Measurements from ENCODE around the gene PRSS50. TPM values are rescaled to one million over a fixed set of nuclear protein-coding genes. Genes with fewer than 3 reads are reported as not detected.

PRSS50 gene
- total and polyA plus RNA-seq, 2 donors (not counting 3 experiments of a cell fraction or from before 2014, with no cell fraction given): not detected

DNA sequence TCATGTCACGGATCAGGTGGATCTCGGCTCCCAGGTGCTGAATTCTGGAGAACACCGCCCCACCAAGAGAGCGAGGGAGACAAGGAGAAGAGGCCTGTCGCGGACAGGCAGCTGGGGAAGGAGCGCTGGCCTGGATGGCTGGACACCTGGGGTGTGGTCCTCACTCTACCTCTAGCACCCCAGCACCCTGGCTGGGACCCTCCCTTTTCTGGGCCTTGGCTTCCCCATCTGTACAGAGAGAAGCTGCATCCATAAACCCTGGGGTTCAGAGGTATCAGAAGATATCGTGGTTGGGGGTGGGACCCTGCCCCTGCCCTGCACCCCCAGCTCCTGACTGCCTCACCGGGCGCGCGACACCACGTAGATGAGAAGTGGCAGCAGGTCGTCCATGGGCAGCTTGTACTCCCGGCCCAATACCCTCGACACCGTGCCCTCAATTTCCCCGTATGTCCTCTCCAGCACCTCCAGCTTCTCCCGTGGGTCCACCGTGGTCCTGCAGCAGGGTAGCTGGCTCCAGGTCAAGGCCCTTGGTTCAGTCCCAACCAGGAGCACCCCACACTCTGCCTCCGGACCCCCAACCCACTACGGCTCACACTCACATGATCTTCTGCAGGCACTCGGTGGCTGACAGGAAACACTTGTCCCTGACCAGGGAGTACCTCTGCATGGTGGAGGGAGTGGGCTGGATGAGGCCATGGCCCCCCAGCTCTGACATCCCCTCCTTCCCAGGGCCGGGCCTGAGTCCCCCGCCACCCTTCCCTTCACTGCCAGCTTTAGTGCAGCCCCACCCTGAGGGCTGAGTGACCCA is 45.9 kb downstream of the PRSS50 start:
- no peaks in the 10 kb centered on the region for H3K9me1 ChIP-seq (replicated peaks; ENCODE audit: control insufficient read depth, extremely low read depth, insufficient read depth, low read length)
- H3K9me3 ChIP-seq (replicated peaks; ENCODE audit: control insufficient read depth, insufficient read depth, low read length): no peaks in the 10 kb centered on the region
- TF ChIP-seq POLR2A (IDR thresholded peaks at IDR 0.05; ENCODE audit: low read depth, low read length): no peak
- TF ChIP-seq FOS (IDR thresholded peaks at IDR 0.05; ENCODE audit: borderline replicate concordance, insufficient read depth, low read length): no peak
- no peak for TF ChIP-seq EZH2 (IDR thresholded peaks at IDR 0.05; ENCODE audit: borderline replicate concordance, low read depth, low read length, severe bottlenecking)
- TF ChIP-seq, protein P1, sequence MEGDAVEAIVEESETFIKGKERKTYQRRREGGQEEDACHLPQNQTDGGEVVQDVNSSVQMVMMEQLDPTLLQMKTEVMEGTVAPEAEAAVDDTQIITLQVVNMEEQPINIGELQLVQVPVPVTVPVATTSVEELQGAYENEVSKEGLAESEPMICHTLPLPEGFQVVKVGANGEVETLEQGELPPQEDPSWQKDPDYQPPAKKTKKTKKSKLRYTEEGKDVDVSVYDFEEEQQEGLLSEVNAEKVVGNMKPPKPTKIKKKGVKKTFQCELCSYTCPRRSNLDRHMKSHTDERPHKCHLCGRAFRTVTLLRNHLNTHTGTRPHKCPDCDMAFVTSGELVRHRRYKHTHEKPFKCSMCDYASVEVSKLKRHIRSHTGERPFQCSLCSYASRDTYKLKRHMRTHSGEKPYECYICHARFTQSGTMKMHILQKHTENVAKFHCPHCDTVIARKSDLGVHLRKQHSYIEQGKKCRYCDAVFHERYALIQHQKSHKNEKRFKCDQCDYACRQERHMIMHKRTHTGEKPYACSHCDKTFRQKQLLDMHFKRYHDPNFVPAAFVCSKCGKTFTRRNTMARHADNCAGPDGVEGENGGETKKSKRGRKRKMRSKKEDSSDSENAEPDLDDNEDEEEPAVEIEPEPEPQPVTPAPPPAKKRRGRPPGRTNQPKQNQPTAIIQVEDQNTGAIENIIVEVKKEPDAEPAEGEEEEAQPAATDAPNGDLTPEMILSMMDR (IDR thresholded peaks at IDR 0.05; ENCODE audit: extremely low read depth in 1 of 2, insufficient read depth in 1 of 2, low read depth in 1 of 2, low read length in 2 of 2): no peak
- no peak for TF ChIP-seq JUN (IDR thresholded peaks at IDR 0.05; ENCODE audit: borderline replicate concordance, insufficient read depth, insufficient read length, low read depth)
- no peak for TF ChIP-seq POLR2AphosphoS5 (IDR thresholded peaks at IDR 0.05; ENCODE audit: insufficient read depth, low read depth, low read length)
- no peak for TF ChIP-seq GATA2 (IDR thresholded peaks at IDR 0.05; ENCODE audit: insufficient read depth, insufficient read length, low read depth, low read length)
- TF ChIP-seq MYC (IDR thresholded peaks at IDR 0.05; ENCODE audit: low read depth, low read length): no peak
- TF ChIP-seq, protein P2, sequence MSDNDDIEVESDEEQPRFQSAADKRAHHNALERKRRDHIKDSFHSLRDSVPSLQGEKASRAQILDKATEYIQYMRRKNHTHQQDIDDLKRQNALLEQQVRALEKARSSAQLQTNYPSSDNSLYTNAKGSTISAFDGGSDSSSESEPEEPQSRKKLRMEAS (IDR thresholded peaks at IDR 0.05; ENCODE audit: insufficient read depth, insufficient read length): no peak
- H3K27ac ChIP-seq (ENCODE audit: insufficient read depth, low read depth, low read length): no peak overlapping the region
- H3K4me1 ChIP-seq (ENCODE audit: control insufficient read depth, extremely low read depth, insufficient read depth, low read length): no peaks in the 10 kb centered on the region
- BruUV-seq (replicated peaks): no TSS peak
- dilution Hi-C loops (cut with MboI; ENCODE audit: extremely low pct_ligation_motif_present, low sequenced_read_pairs): no loop called here
- H4K20me1 ChIP-seq (replicated peaks; ENCODE audit: control insufficient read depth, extremely low read depth, insufficient read depth, low read length): no peaks in the 10 kb centered on the region
- no peaks in the 10 kb centered on the region for H3K36me3 ChIP-seq (ENCODE audit: control insufficient read depth in 2 of 2, extremely low read depth in 1 of 2, insufficient read depth in 2 of 2, low read length in 2 of 2)
- no peaks in the 10 kb centered on the region for H3K27me3 ChIP-seq (ENCODE audit: control insufficient read depth in 2 of 2, insufficient read depth in 2 of 2, low read length in 2 of 2)
- CTCF ChIA-PET: interaction anchor here (1.6 kb wide), 1 partner anchor 8 kb away, joined by 7 read pairs; no protein-coding TSS in a partner anchor
- H3K79me2 ChIP-seq (ENCODE audit: control insufficient read depth, insufficient read depth, low read length): no peaks in the 10 kb centered on the region
- intact Hi-C loops (cut with micrococcal nuclease): no loop called here
- H3K9ac ChIP-seq (replicated peaks; ENCODE audit: extremely low read depth, insufficient read depth, low read length): no peak overlapping the region
- DNase-seq (ENCODE audit: low read depth, low spot score) (no peak), FAIRE-seq (no peak)
- POLR2A ChIA-PET: no interaction called here
- H3K4me3 ChIP-seq (replicated peaks in 1 of 3; ENCODE audit: insufficient read depth in 1 of 3, low read depth in 1 of 3, low read length in 3 of 3): no peak overlapping the region
- H2AFZ ChIP-seq (ENCODE audit: low read depth, low read length): no peak overlapping the region
- H3K4me2 ChIP-seq (ENCODE audit: insufficient read depth, low read length): no peak overlapping the region

Measured in endothelial cell of umbilical vein (primary cell).